T follicular helper cell (primary cell): ENCODE data around the gene IRX6.

Source experiments
- DNase-seq: peaks from one replicate; pipeline ENCODE4 v3.0.0-alpha.2; 2020; ENCODE audit warnings: low read depth
- total RNA-seq, 2 experiments: gene quantifications; one replicate each; lab custom pipeline; 2026; lab: John Stamatoyannopoulos, UW

The IRX6 gene
- 0 reads per million in 2 experiments for total RNA-seq

DNA sequence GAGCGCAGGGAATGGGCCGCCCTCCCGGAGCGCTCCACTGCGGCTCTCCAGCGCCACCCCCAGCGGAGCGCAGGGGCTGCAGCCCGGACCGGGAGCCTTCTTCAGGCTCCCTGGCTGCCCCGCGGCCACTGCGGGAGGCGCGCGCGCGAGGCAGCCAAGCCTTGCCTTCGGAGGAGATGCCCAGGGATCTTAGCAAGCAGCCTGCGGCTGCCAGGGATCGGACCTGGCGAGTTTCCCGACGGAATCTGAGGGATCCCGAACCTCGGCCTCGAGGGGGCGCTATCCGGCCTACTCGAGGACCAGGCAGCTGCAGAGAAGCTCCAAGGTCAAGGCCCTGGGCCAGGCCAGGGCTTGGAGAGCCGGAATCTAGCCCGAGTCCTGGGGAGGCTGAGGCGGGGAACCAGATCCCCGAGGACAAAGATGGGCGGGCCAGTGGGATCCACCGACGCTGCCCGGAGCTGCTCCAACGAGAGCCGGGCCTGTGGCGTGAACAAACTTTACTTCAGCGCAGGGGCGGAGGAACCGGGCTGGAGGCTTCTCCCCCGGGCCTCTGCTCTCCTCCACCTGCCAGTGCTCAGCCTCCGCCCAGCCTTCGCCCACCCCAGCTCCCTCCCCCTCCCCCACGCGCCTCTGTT is at the start of gene IRX6:
TSS of gene IRX6 (plus strand) at position 567 of the 635 bp plus-strand sequence. CDS start 889 bp downstream, outside the sequence.
- DNase-seq: no peak

DNA sequence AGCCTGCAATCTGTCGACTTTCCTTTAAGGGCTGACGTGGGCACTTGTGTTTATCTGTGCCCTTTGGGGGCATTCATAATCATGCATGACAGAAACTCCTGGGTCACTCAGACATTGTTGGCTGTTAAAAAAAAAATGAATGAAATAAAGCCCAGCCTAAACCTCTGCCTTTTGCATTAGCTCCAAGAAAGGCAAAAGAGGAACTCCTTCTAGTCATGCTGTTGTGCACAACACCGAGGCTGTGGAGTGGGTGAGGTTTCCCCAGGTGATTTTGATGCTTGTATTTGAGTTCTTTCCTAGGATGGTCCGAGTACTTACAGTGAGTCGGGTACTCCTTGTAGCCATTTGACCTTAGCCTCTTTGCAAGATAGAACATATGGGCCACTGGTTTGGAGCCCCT is 49.6 kb upstream of the IRX6 start:
- no peak for DNase-seq

DNA sequence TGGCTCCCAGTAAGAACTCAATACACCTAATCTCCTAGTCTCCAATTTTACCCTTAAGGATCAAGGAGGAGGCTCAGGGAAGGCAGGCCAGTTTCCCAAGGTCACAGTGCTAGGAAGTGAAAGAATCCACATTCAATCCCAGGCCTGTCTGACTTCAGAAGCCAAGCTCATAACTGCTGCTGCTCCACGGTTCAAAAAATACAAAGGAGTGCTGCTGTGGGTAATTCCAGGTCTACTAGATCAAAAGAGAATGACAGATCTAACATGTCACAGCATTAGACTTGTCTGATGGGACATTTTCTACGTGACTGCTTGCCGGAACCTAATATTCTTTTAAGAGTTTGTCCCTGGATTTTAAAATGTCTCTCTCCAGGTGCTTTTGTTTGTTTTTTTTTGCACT is 48.8 kb upstream of the IRX6 start:
- DNase-seq: no peak

DNA sequence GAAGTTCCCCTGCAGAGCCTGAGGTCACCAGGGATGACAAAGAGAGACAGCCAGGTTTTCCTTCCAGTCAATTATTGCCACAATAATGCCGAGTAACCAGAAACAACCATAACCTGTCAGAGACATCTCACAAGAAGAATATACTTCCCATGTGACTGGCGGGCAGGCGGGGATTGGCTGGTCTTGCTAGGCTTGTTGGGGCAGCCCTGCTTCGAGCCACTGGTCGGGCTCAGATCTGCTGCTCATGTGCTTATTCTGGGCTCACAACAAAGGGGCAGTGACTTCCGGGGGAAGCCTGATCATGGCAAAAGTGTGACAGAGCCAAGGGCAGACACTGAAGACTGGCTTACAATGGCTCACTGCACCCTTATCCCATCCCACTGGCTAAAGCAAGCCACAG is 48.1 kb upstream of the IRX6 start:
- no peak for DNase-seq

DNA sequence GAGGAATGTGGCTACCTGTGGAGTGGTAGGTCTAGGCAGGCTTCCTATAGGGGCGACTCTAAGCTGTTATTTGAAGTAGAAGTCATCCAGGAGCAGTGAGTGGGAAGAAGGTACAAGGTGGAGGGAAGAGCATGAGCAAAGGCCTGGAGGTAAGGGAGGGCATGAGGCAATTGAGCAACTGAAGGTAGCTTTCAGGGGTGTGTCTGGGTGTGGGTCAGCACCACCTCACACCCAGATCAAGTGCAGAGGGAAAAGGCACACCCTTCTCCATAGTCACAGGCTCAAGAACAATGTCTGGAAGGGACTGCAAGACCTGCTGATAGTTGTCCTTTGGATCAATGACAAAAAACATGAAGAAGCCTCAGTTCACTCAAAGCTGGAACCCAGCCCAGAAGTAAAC is 46.5 kb upstream of the IRX6 start:
- DNase-seq: no peak

DNA sequence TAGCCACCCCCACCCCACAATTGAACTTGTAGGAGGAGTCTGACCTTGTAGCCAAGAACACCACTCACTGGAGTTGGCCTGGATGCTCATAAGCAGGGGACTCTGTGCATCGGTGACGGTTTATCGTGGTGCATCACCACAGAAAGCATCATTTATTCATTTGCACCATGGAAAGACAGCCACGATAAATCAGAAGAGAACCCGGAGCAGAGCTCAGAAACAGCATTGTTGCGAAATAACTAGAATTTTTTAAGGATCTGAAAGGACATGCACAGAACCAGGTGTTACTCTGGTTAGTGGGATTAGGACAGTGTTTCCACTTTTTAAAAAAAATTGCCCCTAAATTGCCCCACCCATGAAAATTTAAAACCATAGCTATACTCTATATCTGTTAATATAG is 44.4 kb upstream of the IRX6 start:
- DNase-seq: no peak

DNA sequence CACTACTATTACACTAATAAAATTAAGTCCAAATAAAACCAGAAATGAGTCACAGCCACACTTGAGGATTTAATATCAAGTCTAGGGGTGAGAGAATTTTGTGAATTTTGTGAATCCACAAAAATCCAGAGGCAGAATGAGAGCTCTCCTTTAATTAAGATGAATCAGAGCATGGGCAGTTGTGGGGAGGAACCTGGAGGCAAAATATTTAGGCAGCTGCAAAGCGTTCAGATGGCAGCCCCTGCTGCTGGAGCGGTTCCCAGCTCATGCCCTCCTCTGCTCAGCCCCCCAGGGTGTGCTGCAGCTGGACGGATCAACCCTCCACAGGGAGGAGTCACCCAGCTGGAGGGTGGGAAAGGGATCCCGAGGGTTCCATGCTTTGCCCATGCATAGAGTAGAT is 43.4 kb upstream of the IRX6 start:
- no peak for DNase-seq

DNA sequence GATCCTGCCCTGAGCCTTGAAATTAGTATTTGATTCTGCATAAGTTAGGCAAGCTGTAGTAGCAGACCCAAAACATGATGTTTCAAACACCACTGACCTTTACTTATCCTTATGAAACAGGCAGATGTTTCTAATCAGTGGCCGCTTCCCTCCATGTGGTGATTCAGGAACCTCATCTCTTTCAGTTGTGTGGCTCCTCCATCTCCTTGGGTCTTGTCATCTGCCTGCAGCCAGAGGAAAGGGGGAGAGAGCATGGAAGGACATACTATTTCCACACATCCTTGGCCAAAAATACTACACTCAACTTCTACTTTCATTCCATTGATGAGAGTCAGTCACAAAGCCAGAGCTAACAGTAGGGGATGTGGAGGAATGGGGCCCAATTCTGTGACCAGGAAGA is 41.6 kb upstream of the IRX6 start:
- DNase-seq: no peak

DNA sequence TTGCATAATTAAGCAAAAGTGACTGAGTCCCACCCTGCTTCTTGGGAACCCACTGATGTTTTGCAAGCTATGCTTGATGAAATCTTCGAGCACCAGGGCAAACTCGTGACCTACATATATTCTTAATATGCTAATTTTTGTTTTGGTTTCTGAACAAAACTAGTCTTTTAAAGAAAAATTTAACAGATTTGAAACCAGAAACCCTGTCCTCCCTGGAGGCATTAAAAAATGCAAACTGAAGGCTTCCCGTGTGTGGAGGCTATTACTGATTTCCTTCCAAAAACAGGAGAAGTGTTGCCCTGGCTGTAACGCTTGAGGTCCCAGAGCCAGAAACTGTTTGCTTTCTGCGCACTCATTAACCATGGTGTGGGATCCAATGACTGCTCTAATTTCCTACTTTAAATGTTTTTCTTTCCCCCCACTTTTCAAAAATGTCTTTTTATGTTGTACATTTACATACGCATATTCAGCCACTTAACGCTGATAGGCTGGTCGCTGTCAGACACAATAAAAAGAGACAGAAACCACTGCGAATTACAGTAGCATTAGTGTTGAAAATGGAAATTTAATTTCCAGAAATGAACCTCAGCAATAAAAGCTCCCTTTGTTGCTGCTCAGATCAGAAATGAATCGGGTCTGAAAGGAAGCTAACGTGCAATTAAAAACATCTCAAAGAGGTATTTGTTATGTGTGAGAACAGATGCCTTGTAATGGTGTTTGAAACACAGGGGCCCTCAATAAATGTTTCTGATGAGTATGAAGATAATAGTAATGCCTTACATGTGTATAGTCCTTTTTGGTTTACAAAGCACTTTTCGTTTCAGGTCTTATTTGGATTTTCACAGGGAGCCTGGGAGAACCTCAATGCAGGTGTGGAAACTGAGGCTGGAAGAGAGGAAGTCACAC is 39.9 kb upstream of the IRX6 start:
- no peak for DNase-seq

DNA sequence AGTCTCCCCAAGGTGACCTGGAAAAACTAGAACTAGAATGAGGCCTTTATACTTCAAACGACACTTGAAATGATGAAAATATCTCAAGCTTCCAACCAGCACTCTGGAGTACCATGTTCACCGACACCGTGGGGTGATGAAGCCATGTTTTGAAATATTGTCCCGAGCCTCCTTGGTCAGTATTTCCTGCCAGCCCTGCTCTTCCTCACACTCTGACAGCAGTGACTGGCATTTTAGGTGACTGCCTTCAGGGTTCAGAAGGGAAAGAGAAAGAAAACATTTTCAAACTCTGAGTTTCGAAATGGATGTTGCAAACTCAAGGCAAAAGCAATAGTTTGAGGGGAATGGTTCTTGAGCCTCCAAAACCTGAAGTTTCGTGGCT is 39.3 kb upstream of the IRX6 start:
- DNase-seq: no peak

DNA sequence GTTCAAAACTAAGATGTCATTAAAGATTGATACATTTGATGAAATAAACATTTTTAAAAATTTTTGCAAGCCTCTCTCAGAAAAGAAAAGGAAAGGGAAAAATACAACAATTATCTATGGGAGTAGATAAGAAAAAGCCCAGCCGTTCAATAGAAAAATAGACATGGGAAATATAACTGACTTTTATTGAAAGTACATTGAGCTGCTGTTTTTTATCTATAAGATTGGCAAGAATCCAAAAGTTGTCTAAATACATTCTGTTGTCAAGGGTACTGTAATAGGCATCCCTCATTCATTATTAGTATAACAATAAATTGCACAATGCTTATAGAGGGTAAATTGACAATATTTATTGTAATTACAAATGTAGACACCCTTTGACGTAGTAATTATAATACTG is 38.4 kb upstream of the IRX6 start:
- no peak for DNase-seq

DNA sequence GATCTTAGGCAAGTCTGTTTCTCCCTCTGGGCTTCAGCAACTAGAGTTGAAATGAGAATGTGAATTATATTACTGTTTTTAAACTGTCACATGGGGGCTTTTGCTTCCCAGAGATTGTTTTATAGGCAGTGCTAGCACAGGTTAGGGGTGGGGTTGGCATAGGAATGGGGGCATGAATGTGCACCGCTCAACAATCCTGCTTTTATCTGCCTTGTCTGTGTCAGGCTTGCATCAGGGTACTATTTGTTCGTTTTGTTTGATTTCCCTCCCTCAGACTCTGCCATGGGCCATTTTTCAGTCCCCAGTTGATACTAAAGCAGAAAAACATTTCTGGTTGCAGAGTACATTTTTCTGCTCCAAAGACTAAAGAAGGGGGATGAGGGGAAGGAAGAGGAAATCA is 34.6 kb upstream of the IRX6 start:
- DNase-seq: no peak

DNA sequence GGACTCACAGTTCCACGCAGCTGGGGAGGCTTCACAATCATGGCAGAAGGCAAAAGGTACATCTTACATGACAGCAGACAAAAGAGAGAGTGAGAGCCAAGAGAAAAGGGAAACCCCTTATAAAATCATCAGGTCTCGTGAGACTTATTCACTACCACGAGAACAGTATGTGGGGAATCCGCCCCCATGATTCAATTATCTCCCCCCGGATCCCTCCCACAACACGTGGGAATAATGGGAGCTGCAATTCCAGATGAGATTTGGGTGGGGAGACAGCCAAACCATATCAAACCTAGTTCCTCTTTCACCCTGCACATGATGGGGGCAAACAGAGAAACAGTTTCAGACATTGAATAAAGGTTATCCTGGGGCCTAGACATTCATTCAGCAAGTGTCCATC is 32.2 kb upstream of the IRX6 start:
- no peak for DNase-seq

DNA sequence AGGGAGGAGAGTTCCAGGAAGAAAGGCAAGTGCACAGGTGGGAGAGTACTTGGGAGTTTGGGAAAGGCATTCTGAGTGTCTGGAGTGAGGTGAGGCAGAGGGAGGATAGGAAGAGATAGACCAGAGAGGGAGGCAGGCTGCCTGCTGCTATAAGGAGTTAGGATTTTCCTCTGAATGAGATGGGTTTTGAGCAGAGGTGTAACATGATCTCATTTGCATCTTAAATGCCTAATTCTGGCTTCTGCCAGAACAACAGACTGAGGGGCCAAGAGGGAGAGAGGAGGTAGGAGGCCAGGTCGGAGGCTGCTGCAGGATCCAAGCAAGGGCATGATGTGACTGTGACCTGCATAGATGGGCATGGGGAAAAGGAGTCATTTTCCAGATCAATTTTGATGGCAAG is 31.5 kb upstream of the IRX6 start:
- DNase-seq: no peak

DNA sequence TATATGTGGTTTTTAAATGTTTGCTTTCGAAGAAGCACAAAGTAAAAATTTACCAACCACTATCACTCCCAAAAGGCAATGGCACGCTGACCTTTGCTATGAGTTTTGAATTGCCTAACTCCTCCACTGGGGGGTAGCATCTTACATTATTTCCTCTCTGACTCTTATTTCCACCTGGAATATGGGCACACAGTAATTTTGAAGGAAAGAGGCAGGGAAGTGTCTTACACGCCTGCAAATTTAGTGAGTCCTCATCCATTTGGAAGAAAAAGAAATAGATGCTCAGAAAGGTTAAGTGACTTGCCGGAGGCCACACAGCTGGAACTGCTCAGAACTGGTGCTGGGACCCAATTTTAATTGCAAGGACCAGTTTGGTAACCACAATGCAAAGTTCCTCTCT is 29.9 kb upstream of the IRX6 start:
- DNase-seq: no peak

DNA sequence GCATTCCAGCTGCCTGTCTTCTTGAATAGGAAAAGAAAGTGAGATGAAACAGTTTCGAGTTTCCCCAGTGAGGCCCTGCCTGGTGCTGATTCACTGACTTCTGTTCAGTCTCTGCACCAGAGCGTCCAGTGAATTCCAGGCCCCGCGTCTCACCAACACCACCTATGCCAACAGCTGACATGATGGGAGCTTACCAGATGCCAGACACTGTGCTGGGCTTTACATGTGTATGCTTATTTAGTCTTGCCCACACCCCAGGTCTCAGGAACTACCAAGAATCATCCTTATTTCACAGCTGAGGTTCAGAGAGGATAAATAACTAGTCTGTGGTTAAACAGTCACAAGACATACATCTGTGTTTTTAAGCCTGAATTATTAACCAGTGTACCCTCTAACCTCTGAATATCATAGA is 29.1 kb upstream of the IRX6 start:
- no peak for DNase-seq

DNA sequence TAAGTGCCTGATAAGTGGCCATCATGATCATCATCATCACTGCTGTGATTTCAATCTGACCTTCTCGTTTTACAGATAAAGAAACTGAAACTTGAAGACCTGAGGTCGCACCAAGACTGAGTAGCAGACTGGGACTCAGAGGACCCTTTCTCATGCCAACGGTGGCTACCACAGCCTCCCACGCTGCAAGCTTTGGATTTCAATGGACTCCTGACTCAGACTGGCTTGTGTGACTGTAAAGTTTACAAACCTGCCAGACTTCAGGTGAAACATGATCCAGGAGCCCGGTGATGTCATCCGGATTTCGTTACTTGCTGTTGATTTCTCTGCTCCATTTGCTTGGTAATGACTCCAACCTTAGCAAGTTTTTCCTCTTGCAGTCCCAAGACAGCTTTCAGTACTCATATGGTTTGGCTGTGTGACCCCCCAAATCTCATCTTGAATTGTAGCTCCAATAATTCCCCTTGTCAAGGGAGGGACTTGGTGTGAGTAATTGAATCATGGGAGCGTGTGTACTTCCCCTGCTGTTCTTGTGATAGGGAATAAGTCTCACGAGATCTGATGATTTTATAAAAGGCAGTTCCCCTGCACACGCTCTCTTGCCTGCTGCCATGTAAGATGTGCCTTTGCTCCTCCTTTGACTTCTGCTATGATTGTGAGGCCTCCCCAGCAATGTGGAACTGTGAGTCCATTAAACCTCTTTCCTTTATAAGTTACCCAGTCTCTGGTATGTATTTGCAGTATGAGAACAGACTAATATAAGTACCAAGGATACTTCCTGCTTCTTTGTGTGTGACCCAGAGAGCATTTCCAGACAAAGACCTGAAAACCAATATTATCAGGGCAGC is 26.7 kb upstream of the IRX6 start:
- DNase-seq: no peak

DNA sequence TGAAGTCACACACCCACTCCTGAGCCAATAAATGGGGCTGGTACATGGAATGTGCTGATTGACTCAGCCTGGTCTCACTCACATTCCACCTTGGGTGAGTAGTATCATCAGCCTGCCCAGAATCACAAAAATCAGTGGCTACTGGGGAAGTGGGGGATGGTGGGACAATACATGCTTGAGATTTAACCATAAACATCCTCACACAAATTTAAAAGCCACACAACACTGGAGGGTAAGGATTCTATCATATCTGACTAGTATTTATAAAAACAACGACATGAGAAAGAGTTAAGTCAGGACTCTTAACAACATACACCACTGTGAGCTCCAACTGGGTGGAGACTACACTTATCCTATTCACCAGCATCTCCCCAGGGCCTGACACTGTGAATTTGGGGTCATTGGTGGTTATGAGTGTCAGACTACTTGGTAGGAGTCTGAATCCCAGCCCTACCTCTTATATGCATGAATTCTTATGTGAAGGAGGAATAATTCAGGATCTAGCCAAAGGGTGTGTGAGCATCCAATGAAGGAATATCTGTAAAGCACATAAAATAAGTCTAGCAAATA is 26.0 kb upstream of the IRX6 start:
- no peak for DNase-seq

DNA sequence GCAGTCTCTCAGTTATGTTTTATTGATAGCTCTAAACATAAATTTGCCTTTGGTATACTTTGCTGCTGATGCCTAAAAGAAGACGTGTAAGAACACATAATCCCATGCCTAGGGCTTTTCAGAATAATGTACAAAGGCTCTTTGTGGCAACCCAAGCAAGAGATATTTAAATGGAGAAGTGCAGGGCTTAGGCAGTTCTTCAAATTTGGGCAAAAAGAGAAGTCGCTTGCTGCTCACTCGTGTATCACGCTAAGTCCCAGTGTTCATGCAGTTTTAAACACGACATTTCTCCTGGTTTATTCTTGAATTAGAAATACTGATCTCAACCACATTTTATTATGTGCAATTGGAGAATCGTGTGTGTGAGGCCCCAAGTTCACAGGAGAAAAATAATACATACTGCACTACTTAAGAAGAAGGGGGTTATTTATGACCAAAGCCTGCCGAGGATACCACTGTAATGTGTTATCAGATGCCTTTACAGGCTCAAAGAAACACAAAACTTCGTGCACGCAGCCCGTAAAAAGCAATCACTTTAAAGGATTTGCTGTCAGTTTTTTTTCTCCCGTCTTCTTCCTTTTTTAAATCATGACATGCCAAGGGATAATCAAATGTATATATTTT is 22.5 kb upstream of the IRX6 start:
- no peak for DNase-seq

DNA sequence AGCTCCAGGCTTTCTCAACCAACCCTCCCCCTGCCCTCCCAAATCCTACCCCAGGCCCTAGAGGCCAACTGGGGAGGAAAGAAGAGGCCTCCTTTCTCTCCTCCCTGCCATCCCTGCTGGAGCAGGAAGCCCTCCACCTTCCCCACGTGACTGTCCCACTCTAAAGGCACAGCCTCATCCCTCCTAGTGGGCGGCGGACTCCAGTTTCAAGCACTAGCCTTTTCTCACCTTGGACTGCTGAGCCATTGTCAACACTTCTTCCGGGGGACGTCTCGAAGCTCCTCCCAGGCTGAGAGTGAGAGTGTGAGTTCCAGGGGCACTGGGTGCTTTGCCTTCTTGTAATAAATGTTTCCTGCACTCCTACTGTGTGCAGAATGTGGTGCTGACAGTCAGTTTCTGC is 21.4 kb upstream of the IRX6 start:
- DNase-seq: no peak

DNA sequence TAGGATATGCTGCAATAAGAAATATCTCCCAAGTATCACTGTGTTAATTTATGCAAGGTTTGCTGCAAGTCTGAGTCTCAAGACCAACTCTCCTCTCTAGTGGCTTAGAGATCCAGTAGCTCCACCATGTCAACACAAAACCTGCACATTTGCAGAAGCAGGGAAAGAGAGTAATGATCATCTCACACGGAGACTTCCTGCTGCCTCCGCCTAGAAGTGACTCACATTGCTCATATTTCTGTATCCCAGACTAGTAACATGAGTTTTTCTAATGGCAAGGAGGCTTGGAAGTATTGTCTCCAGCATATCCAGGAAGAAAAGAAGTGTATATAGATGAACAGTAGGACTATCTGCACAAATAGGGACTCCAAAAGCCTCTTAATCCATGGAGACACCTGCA is 15.0 kb upstream of the IRX6 start:
- no peak for DNase-seq

DNA sequence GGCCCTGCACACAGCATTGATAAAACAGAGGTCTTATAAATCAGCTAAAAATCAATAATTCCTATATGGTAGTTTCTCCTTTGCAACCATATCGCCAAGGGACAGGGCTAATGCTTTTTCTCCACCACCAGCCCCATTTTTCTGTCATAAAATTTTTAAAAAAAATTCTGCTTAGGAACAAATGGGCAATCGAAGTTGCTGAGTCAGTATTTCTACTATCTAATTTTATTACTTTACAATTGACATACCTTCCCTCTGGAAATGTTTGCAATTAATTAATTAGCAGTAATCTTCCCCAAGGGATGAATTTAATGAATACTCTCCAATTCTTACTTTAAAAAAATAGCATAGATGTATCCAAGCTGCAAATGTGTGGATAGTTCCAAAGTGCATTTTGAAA is 1.7 kb upstream of the IRX6 start:
- no peak for DNase-seq
